Measurements from ENCODE around the gene MAP3K5.

Gene MAP3K5

GRCh38 chr6:136668571-136668970 lies 123.7 kb downstream of the MAP3K5 start:
- no peak for TF ChIP-seq POLR2A (IDR thresholded peaks at IDR 0.05; ENCODE audit: low read depth, low read length)
- FAIRE-seq (no peak), DNase-seq (ENCODE audit: insufficient read length, low spot score) (no peak)

DNA sequence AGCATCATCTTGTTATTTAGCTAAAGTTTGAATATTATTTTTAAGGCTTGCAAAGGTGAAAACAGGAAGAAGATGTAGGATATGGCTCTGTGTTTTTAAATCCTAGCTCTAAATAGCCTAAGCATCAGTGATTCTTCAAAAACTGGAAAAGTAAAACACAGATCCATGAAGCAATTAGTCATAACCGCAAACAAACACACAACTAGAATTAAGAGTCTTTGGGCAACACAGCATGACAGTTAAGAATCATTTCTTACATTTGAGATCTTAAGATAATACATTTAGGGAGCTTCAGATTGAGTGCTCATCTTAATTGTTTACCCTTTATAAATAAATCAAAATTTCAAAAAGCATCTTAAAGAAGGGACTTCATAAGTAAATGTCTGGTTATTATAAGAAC lies 126.2 kb downstream of the MAP3K5 start:
- FAIRE-seq (no peak), DNase-seq (ENCODE audit: insufficient read length, low spot score) (no peak)
- no peak for TF ChIP-seq POLR2A (IDR thresholded peaks at IDR 0.05; ENCODE audit: low read depth, low read length)

DNA sequence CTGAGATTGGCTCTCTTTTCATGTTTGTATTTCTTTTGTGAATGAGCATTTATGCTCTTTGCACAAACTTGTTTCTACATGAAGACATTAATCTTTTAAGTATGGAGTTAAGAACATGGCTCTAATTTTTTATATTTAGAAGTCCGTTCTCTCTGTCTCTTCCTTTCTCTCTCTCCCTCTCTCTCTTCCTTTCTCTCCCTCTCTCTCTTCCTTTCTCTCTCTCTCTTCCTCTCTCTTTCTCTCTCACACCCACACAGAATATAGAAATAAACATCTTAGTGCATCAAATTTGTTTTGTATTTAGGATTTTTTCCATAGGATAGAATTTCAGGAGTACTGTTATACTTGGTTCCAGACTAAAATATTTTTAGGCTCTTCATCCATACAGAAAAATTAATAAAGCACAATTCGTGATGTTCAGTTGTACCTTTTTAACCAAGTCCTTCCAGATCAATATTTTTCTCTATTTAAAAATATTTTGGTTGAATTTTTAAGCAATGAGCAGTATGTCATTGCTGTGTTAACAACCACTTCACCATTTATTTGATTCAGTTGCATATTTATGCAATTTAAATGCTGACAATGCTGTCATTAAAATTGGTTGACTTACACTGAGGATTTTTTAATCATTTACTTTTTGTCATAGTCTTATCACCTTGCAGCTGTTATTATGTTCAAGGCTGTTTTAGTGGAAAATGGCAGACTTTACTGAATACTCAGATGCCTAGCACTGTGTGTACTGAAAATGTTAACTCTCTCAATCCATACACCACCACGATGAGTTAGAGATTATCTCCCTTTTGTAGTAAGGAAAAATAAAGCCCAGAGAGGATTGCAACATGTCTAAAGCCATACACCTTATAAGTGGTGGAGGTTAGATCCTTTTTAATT lies 129.7 kb downstream of the MAP3K5 start:
- TF ChIP-seq POLR2A (IDR thresholded peaks at IDR 0.05; ENCODE audit: low read depth, low read length), result no peak
- DNase-seq (ENCODE audit: insufficient read length, low spot score) (no peak), FAIRE-seq (no peak)

DNA sequence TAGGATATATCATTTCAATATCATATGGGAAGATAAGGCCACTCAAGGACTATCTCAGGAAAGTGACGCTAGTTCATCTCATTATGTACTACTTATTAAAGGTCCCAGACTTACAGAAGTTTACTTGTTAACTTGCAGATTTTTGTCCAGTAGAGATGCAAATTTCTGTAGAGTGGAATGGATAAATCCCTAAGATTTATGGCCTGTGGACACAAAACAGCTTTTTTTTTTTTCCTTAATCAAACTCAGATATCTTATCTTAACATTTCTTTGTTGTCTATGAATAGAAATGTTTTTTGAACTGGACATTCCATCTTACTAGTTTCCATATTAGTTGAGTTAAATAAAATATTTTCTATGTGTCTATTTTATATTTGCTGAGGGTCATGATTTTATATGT lies 131.6 kb downstream of the MAP3K5 start:
- no peak for TF ChIP-seq POLR2A (IDR thresholded peaks at IDR 0.05; ENCODE audit: low read depth, low read length)
- FAIRE-seq (no peak), DNase-seq (ENCODE audit: insufficient read length, low spot score) (no peak)

GRCh38 chr6:136659991-136660499 lies 132.2 kb downstream of the MAP3K5 start:
- FAIRE-seq (no peak), DNase-seq (ENCODE audit: insufficient read length, low spot score) (no peak)
- no peak for TF ChIP-seq POLR2A (IDR thresholded peaks at IDR 0.05; ENCODE audit: low read depth, low read length)

- FAIRE-seq (no peak), DNase-seq (ENCODE audit: insufficient read length, low spot score) (no peak)
- TF ChIP-seq POLR2A (IDR thresholded peaks at IDR 0.05; ENCODE audit: low read depth, low read length), result no peak
These were observed 133.6 kb downstream of the MAP3K5 start for GRCh38 chr6:136658711-136659110.

GRCh38 chr6:136657666-136658065 lies 134.6 kb downstream of the MAP3K5 start:
- DNase-seq (ENCODE audit: insufficient read length, low spot score) (no peak), FAIRE-seq (no peak)
- no peak for TF ChIP-seq POLR2A (IDR thresholded peaks at IDR 0.05; ENCODE audit: low read depth, low read length)

DNA sequence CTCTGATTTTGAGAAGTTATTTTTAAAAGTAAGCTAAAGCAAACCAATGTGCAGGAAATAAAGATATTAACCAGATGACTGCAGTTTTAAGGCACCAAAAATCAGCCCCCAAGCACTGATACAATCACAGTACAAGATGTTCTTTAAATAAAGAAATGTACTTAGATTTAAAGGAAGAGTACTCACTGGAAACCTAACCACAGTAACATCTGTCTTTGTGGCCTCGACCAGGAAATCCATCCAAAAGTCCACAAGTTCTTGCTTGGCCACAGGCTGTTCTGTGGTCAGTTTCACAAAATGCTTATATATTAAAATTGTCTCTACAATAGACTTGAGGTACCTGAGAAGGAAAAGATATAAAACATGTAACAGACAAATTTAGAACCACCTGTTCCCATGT lies 136.2 kb downstream of the MAP3K5 start:
- FAIRE-seq (no peak), DNase-seq (ENCODE audit: insufficient read length, low spot score) (no peak)
- TF ChIP-seq POLR2A (IDR thresholded peaks at IDR 0.05; ENCODE audit: low read depth, low read length), result no peak

GRCh38 chr6:136655239-136656014 lies 136.8 kb downstream of the MAP3K5 start:
- TF ChIP-seq POLR2A (IDR thresholded peaks at IDR 0.05; ENCODE audit: low read depth, low read length), result no peak
- no peak for DNase-seq (ENCODE audit: insufficient read length, low spot score)
- FAIRE-seq, result no peak

GRCh38 chr6:136654086-136654485 lies 138.2 kb downstream of the MAP3K5 start:
- TF ChIP-seq POLR2A (IDR thresholded peaks at IDR 0.05; ENCODE audit: low read depth, low read length), result no peak
- DNase-seq (ENCODE audit: insufficient read length, low spot score), result no peak
- no peak for FAIRE-seq

DNA sequence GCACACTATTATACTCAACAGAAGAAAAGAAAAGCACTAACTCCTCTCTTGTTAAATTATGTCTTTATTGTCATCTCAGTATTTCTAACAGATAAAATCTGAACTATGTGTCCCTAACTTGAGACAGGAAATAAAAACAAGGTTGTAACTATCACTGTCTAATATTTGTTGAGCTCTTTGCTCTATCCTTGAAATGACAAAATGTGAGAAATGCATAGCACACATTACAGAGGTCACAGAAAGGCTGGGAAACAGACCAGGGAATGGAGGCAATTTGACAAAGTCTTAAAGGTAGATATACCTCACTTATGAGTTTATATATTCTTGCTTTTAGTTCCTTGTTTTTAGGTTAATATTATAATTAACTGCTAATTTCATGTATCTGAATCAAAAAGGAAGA lies 139.6 kb downstream of the MAP3K5 start:
- FAIRE-seq, result no peak
- DNase-seq (ENCODE audit: insufficient read length, low spot score), result no peak
- no peak for TF ChIP-seq POLR2A (IDR thresholded peaks at IDR 0.05; ENCODE audit: low read depth, low read length)

- FAIRE-seq, result no peak
- no peak for DNase-seq (ENCODE audit: insufficient read length, low spot score)
- TF ChIP-seq POLR2A (IDR thresholded peaks at IDR 0.05; ENCODE audit: low read depth, low read length), result no peak
These were observed 140.3 kb downstream of the MAP3K5 start for GRCh38 chr6:136651982-136652381.

GRCh38 chr6:136647363-136647852 lies 144.9 kb downstream of the MAP3K5 start:
- TF ChIP-seq POLR2A (IDR thresholded peaks at IDR 0.05; ENCODE audit: low read depth, low read length), result no peak
- no peak for DNase-seq (ENCODE audit: insufficient read length, low spot score)
- no peak for FAIRE-seq

DNA sequence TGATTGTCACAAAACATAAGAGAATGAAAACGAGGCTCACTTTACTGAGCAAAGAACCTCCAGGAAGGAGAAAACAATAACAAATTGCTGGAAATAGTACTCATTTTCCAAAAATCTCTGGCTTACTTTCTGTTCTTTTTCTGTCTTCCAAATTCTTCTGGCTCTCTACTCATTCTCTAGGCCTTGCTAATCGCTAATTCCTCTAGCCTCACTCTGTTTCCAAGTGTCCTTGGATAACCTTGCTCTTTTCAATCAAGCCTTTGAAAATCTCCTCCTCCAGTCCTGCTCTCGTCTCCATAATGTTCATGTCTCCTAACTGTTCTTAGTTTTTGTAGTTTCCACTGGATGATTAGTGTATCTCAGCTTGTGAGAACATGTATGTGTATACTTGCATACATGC lies 145.9 kb downstream of the MAP3K5 start:
- no peak for TF ChIP-seq POLR2A (IDR thresholded peaks at IDR 0.05; ENCODE audit: low read depth, low read length)
- FAIRE-seq, result no peak
- no peak for DNase-seq (ENCODE audit: insufficient read length, low spot score)

Data from H54 (cell line).